GM12878 (cell line): Measurements from ENCODE around the gene ZCCHC17. TPM values are rescaled to one million over a fixed set of nuclear protein-coding genes. Genes with fewer than 3 reads are reported as not detected.

Source experiments
- ATAC-seq: fragments of 200-7000 bp; cut with Tn5 transposase; 3 replicates; pipeline ENCODE4 v1.9.1; 2020; ENCODE audit warnings: mild to moderate bottlenecking, moderate library complexity
- BruUV-seq: library from RNA; stranded (reverse); fragments of 400-500 nt; replicated peaks from 2 replicates; lab custom pipeline; 2021; lab: Mats Ljungman, UMichigan
- CTCF ChIA-PET: fragments of 300-600 bp; sonication (Branson Sonifier 250); formaldehyde crosslinking; extraction: SDS; loops from one replicate; lab custom pipeline; 2021; ENCODE audit warnings: inconsistent platforms; lab: Yijun Ruan, JAX
- POLR2A ChIA-PET: fragments of 350-600 bp; formaldehyde crosslinking; extraction: SDS; loops from one replicate; lab custom pipeline; 2021; ENCODE audit warnings: inconsistent platforms; lab: Charles Lee
- RAD21 ChIA-PET: fragments of 300-600 bp; sonication (Branson Sonifier 250); formaldehyde crosslinking; loops from one replicate; lab custom pipeline; 2023; ENCODE audit warnings: antibody characterized with exemption; ENCODE audit not compliant: unreplicated experiment; lab: Charles Lee
- SMC1A ChIA-PET: fragments of 300-600 bp; sonication (Branson Sonifier 250); formaldehyde crosslinking; loops from one replicate; lab custom pipeline; 2023; ENCODE audit not compliant: unreplicated experiment, uncharacterized antibody; lab: Charles Lee
- DNase-seq: peaks from one replicate; pipeline ENCODE4 v3.0.0-alpha.2; 2011; ENCODE audit warnings: low read depth, low spot score
- FAIRE-seq: peaks from 3 replicates; lab custom pipeline; 2011; peaks lifted over from hg19 to GRCh38; lab: Jason Lieb, UNC
- H2AFZ ChIP-seq: 2 replicates; pipeline ENCODE4 v1.6.0; 2011; ENCODE audit warnings: low read depth, low read length, control low read depth; ENCODE audit not compliant: control insufficient read depth
- H3K27ac ChIP-seq: 2 replicates; pipeline ENCODE4 v1.5.1; 2011; ENCODE audit warnings: control low read depth; ENCODE audit not compliant: control insufficient read depth, insufficient read depth
- H3K27me3 ChIP-seq, 2 experiments: replicated peaks in 1 of 2; 2 replicates each; pipeline versions ENCODE4 v1.6.0 to v1.6.1; 2011; ENCODE audit warnings: low read length in 1 of 2; ENCODE audit not compliant: control insufficient read depth in 2 of 2, insufficient read depth in 2 of 2
- H3K36me3 ChIP-seq, 2 experiments: 2 replicates each; pipeline ENCODE4 v1.5.1; 2011; ENCODE audit warnings: low read length in 1 of 2; ENCODE audit not compliant: control insufficient read depth in 2 of 2, insufficient read depth in 2 of 2
- H3K4me1 ChIP-seq: 2 replicates; pipeline ENCODE4 v1.6.1; 2011; ENCODE audit warnings: mild to moderate bottlenecking, low read length, moderate library complexity, mixed read lengths; ENCODE audit not compliant: control insufficient read depth, insufficient read depth
- H3K4me2 ChIP-seq: 2 replicates; pipeline ENCODE4 v1.6.0; 2011; ENCODE audit warnings: control low read depth; ENCODE audit not compliant: control insufficient read depth, insufficient read depth
- H3K4me3 ChIP-seq: fragments of 200-600 bp; sonication (generic); 2 replicates; pipeline ENCODE4 v1.5.1; 2016
- H3K79me2 ChIP-seq: 2 replicates; pipeline ENCODE4 v1.6.0; 2011; ENCODE audit warnings: low read length; ENCODE audit not compliant: control insufficient read depth, insufficient read depth
- H3K9ac ChIP-seq: 2 replicates; pipeline ENCODE4 v1.8.0; 2011; ENCODE audit warnings: low read length, control low read depth, mixed read lengths; ENCODE audit not compliant: control insufficient read depth, insufficient read depth
- H3K9me3 ChIP-seq: replicated peaks from 3 replicates; pipeline ENCODE4 v1.5.1; 2011; ENCODE audit warnings: mild to moderate bottlenecking, low read length; ENCODE audit not compliant: control insufficient read depth, insufficient read depth
- H4K20me1 ChIP-seq: 2 replicates; pipeline ENCODE4 v1.6.0; 2011; ENCODE audit not compliant: control insufficient read depth, insufficient read depth
- CHD1 ChIP-seq: IDR thresholded peaks from 2 replicates; pipeline ENCODE4 v1.6.1; 2012; ENCODE audit warnings: low read depth, low read length, improper control_type of control experiment
- CTCF ChIP-seq, 3 experiments: IDR thresholded peaks in 2 of 3; conservative IDR thresholded peaks in 1 of 3; 2 replicates each; pipeline ENCODE4 v1.5.1; 2011; ENCODE audit warnings: low read depth in 3 of 3, low read length in 3 of 3, mild to moderate bottlenecking in 3 of 3, control low read depth in 2 of 3, moderate library complexity in 2 of 3, inconsistent platforms in 1 of 3, mixed read lengths in 1 of 3; ENCODE audit not compliant: control insufficient read depth in 2 of 3, insufficient read depth in 1 of 3; ENCODE audit errors: extremely low read depth in 1 of 3
- RAD21 ChIP-seq: IDR thresholded peaks from 2 replicates; pipeline ENCODE4 v1.6.1; 2011; ENCODE audit warnings: mild to moderate bottlenecking, low read depth, low read length, moderate library complexity; ENCODE audit not compliant: insufficient read depth
- RUNX3 ChIP-seq: IDR thresholded peaks from 2 replicates; pipeline ENCODE4 v1.6.1; 2012; ENCODE audit warnings: low read length, inconsistent platforms
- SMC3 ChIP-seq: IDR thresholded peaks from 2 replicates; pipeline ENCODE4 v1.6.1; 2011; ENCODE audit warnings: low read length, improper control_type of control experiment, borderline replicate concordance
- in situ Hi-C: fragments of 300-500 bp; cut with MboI; formaldehyde crosslinking; loops from 9 replicates; pipeline ENCODE4 v1.14.3; 2018; ENCODE audit warnings: mixed read lengths
- intact Hi-C: fragments of 100-400 bp; cut with micrococcal nuclease; formaldehyde crosslinking; loops from one replicate; pipeline ENCODE4 v1.14.2; 2022; ENCODE audit not compliant: unreplicated experiment
- polyA plus RNA-seq, 11 experiments: library from polyadenylated mRNA; depleted of rRNA in 4 of 11; unstranded in 6 of 11; stranded (reverse) in 5 of 11; fragments of >200 nt; fragmentation: Nextera tagmentation in 4 of 11; fragmentation: Illumina TruSeq in 1 of 11; extraction: Ambion mirVana in 4 of 11; extraction: Trizol in 1 of 11; gene quantifications; 1 replicate in 1 of 11; 2 replicates in 10 of 11; pipeline versions ENCODE4 v1.2.1 to v1.2.3, GENCODE V29; 2011 to 2016; ENCODE audit warnings: inconsistent platforms in 2 of 11, missing spikeins in 2 of 11, low read depth in 1 of 11
- total RNA-seq, 4 experiments: library from RNA; depleted of rRNA in 3 of 4; stranded (reverse); fragments of >200 nt in 3 of 4; fragmentation: Illumina TruSeq in 1 of 4; extraction: Trizol in 1 of 4; gene quantifications; 2 replicates each; pipeline versions ENCODE4 v1.2.1 to v1.2.3, GENCODE V29; 2013 to 2021

Gene ZCCHC17
- total and polyA plus RNA-seq, 10 of the 15 experiments (the other 5 are each of a cell fraction or from before 2014, with no cell fraction given): 22.3 to 86.3 (median 47.0) TPM

- Histone ChIP-seq H3K27ac (no peak overlapping the region), H3K9me3 (no peaks in the 10 kb centered on the region), H3K36me3 (no peaks in the 10 kb centered on the region; a peak in 2 of 4 replicates), H4K20me1 (no peaks in the 10 kb centered on the region), H3K27me3 (no peaks in the 10 kb centered on the region), H3K4me2 (no peak overlapping the region), H3K79me2 (no peaks in the 10 kb centered on the region), H3K9ac (no peak overlapping the region), H3K4me3 (no peak overlapping the region), H3K4me1 (no peaks in the 10 kb centered on the region; the same call in 1 of the 2 replicates), H2AFZ (no peak overlapping the region)
- ChIA-PET RAD21 (interaction anchor here (1.5 kb wide), 1 partner anchor 150 kb away, joined by 4 read pairs; no protein-coding TSS in a partner anchor), CTCF (interaction anchor here (1.0 to 1.7 kb wide), 7 partner anchors 8 to 213 kb away, joined by 3 to 20 read pairs (median 4); no protein-coding TSS in a partner anchor), POLR2A (no interaction called here), SMC1A (no interaction called here)
- peak; percentile 70 for ATAC-seq
- peak; percentile 50; the same call in 1 of the 2 replicates for TF ChIP-seq SMC3
- no peak for TF ChIP-seq RUNX3
- TF ChIP-seq CHD1: no peak
- TF ChIP-seq RAD21: peak; percentile 68
- TF ChIP-seq CTCF (IDR thresholded peaks at IDR 0.05 in 2 of 3, conservative IDR thresholded peaks at IDR 0.05 in 1 of 3; ENCODE audit: control insufficient read depth in 2 of 3, extremely low read depth in 1 of 3, insufficient read depth in 1 of 3, low read depth in 3 of 3, low read length in 3 of 3): peak; percentile 30 to 55 (median 39); a peak in 4 of 6 replicates
- in situ Hi-C loops: no loop called here
- intact Hi-C loops: loop anchor here (1.0 kb wide), 1 partner anchor 151 kb away; no protein-coding TSS in a partner anchor
- BruUV-seq: no TSS peak
- FAIRE-seq: no peak
- peak; percentile 7 for DNase-seq
These were observed 38.2 kb downstream of the ZCCHC17 start for GRCh38 chr1:31335007-31335406.
